ENCODE results near the gene SERPINB6.
"Not testable (repeated sequence)": the region's sequence is repeated elsewhere in the genome, so short reads cannot be mapped to it uniquely, and the experiment has no call there.

The SERPINB6 gene

GRCh38 chr6:2976060-2976459, 4.7 kb upstream of the SERPINB6 start:
- DNase-seq = no peak

GRCh38 chr6:2973676-2974075, 2.3 kb upstream of the SERPINB6 start:
- peak; percentile 54 for DNase-seq

- peak; percentile 35 for DNase-seq
Observed at GRCh38 chr6:2973180-2973579, 1.8 kb upstream of the SERPINB6 start.

- DNase-seq = not testable (repeated sequence)
Observed at GRCh38 chr6:2972685-2973084, 1.3 kb upstream of the SERPINB6 start.

GRCh38 chr6:2972219-2972487, 786 bp upstream of the SERPINB6 start:
- not testable (repeated sequence) for DNase-seq

GRCh38 chr6:2970753-2971419, 481 bp downstream of the SERPINB6 start:
- DNase-seq = peak; percentile 82

GRCh38 chr6:2970034-2970685, 1.2 kb downstream of the SERPINB6 start:
- peak; percentile 55 for DNase-seq

- no peak for DNase-seq
Observed at GRCh38 chr6:2969549-2969948, 1.8 kb downstream of the SERPINB6 start.

GRCh38 chr6:2968600-2969135, 2.7 kb downstream of the SERPINB6 start:
- no peak for DNase-seq

GRCh38 chr6:2967936-2968335, 3.4 kb downstream of the SERPINB6 start:
- DNase-seq = no peak

GRCh38 chr6:2966347-2966746, 5.0 kb downstream of the SERPINB6 start:
- no peak for DNase-seq

- no peak for DNase-seq
Observed at GRCh38 chr6:2964793-2965505, 6.4 kb downstream of the SERPINB6 start.

GRCh38 chr6:2963756-2964155, 7.6 kb downstream of the SERPINB6 start:
- DNase-seq = no peak

GRCh38 chr6:2962636-2963035, 8.7 kb downstream of the SERPINB6 start:
- DNase-seq = no peak

GRCh38 chr6:2962004-2962403, 9.4 kb downstream of the SERPINB6 start:
- DNase-seq = no peak

GRCh38 chr6:2961506-2961905, 9.9 kb downstream of the SERPINB6 start:
- no peak for DNase-seq

- no peak for DNase-seq
Observed at GRCh38 chr6:2960935-2961334, 10.4 kb downstream of the SERPINB6 start.

GRCh38 chr6:2959909-2960719, 11.3 kb downstream of the SERPINB6 start:
- no peak for DNase-seq

GRCh38 chr6:2958776-2959175, 12.6 kb downstream of the SERPINB6 start:
- DNase-seq = peak; percentile 53

GRCh38 chr6:2958331-2958711, 13.0 kb downstream of the SERPINB6 start:
- DNase-seq = peak; percentile 59

- DNase-seq = peak; percentile 37
Observed at GRCh38 chr6:2957696-2958330, 13.6 kb downstream of the SERPINB6 start.

GRCh38 chr6:2956930-2957685, 14.3 kb downstream of the SERPINB6 start:
- peak; percentile 47 for DNase-seq

Data from activated CD8-positive, alpha-beta memory T cell treated with anti-CD3 and anti-CD28 coated beads for 24 hours (primary cell).